ENCODE results near the gene NDUFV2. TPM values are rescaled to one million over a fixed set of nuclear protein-coding genes. Genes with fewer than 3 reads are reported as not detected.
A peak's percentile ranks its signal among the peaks of the same experiment; 100 is the strongest.

Gene NDUFV2
- polyA plus RNA-seq, 3 donors: 55.4 to 184 (median 162) TPM

DNA sequence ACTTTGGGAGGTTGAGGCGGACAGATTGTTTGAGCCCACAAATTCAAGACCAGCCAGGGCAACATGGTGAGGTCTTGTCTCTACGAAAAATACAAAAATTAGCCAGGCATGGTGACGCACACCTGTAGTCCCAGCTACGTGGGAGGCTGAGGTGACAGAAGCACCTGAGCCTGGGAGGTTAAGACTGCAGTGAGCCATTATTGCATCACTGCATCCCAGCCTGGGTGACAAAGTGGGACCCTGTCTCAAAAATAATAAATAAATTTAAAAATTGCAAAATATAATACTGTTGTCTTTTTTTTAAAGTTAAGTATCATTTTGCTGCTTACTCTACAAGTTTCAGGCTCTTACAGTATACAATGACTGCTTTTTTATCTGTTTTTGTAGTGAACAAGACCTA lies 30.1 kb downstream of the NDUFV2 start:
- no peak overlapping the region for H2AFZ ChIP-seq (ENCODE audit: insufficient read depth, low read depth, low read length, poor library complexity, severe bottlenecking)
- peaks cover 62 to 72% of the 10 kb centered on the region in 2 donors for H3K36me3 ChIP-seq (replicated peaks in 1 of 2; ENCODE audit: control insufficient read depth in 1 of 2, insufficient read depth in 2 of 2, low read length in 2 of 2)
- Mint-ChIP-seq H3K4me1 (peaks cover 9% of the 10 kb centered on the region), H3K27ac (peak overlapping the region in 1 of 7 donors; percentile 2), H3K9me3 (no peaks in the 10 kb centered on the region), H3K4me3 (no peak overlapping the region), H3K27me3 (ENCODE audit: low read depth in 3 of 3) (no peaks in the 10 kb centered on the region), H3K36me3 (peaks cover 50 to 54% of the 10 kb centered on the region in 2 donors)
- no peaks in the 10 kb centered on the region for H3K27me3 ChIP-seq (ENCODE audit: control insufficient read depth in 2 of 2, insufficient read depth in 2 of 2, low read length in 2 of 2)
- peaks cover 10 to 12% of the 10 kb centered on the region in 2 donors for H3K4me1 ChIP-seq (ENCODE audit: control insufficient read depth in 1 of 2, insufficient read depth in 2 of 2, low read length in 2 of 2)
- intact Hi-C loops (cut with micrococcal nuclease): no loop called here
- no peak overlapping the region for H3K4me2 ChIP-seq (replicated peaks; ENCODE audit: extremely low read depth, low read length, poor library complexity, severe bottlenecking)
- DNase-seq: no peak
- WGBS (ENCODE audit: insufficient coverage): 100% methylated on average over 3 of the region's 4 CpGs
- TF ChIP-seq, protein P1, sequence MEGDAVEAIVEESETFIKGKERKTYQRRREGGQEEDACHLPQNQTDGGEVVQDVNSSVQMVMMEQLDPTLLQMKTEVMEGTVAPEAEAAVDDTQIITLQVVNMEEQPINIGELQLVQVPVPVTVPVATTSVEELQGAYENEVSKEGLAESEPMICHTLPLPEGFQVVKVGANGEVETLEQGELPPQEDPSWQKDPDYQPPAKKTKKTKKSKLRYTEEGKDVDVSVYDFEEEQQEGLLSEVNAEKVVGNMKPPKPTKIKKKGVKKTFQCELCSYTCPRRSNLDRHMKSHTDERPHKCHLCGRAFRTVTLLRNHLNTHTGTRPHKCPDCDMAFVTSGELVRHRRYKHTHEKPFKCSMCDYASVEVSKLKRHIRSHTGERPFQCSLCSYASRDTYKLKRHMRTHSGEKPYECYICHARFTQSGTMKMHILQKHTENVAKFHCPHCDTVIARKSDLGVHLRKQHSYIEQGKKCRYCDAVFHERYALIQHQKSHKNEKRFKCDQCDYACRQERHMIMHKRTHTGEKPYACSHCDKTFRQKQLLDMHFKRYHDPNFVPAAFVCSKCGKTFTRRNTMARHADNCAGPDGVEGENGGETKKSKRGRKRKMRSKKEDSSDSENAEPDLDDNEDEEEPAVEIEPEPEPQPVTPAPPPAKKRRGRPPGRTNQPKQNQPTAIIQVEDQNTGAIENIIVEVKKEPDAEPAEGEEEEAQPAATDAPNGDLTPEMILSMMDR (IDR thresholded peaks at IDR 0.05): no peak
- H4K20me1 ChIP-seq (ENCODE audit: insufficient read depth, low read length): peaks cover 23% of the 10 kb centered on the region
- H3K27ac ChIP-seq (ENCODE audit: low read depth in 1 of 2, low read length in 2 of 2): no peak overlapping the region
- H3K9me3 ChIP-seq (replicated peaks in 1 of 2; ENCODE audit: control insufficient read depth in 1 of 2, insufficient read depth in 1 of 2, low read length in 2 of 2): no peaks in the 10 kb centered on the region
- peaks cover 59% of the 10 kb centered on the region for H3K79me2 ChIP-seq (ENCODE audit: insufficient read depth, low read length)
- H3K4me3 ChIP-seq (replicated peaks in 1 of 3; ENCODE audit: low read depth in 2 of 3, low read length in 3 of 3): no peak overlapping the region
- H3K9ac ChIP-seq (ENCODE audit: insufficient read depth, low read length, poor library complexity, severe bottlenecking): no peak overlapping the region

DNA sequence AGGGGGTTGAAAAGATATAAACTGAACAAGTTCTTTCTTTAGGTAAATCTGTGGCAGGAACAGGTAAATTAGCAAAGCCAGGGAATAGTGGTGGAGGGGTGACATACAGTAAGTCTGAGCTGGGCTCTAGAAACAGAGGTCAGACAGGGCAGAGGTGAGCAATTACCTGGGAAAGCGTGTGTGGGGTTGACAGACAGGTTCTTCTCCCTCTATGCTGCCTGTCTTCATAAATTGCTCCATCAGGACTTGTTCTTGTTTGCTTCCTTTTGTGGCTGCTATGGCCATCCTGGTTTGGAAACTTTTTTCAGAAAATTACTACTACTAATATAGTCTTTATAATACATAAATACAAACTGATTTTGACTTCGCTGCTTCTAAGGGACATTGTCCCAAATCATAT lies 30.7 kb downstream of the NDUFV2 start:
- Mint-ChIP-seq H3K27me3 (ENCODE audit: low read depth in 3 of 3) (no peaks in the 10 kb centered on the region), H3K4me1 (peaks cover 14% of the 10 kb centered on the region), H3K27ac (peak overlapping the region in 3 of 7 donors; percentile 31 to 70 (median 55)), H3K4me3 (no peak overlapping the region), H3K36me3 (peaks cover 46 to 49% of the 10 kb centered on the region in 2 donors), H3K9me3 (no peaks in the 10 kb centered on the region)
- Histone ChIP-seq H3K9me3 (replicated peaks in 1 of 2; ENCODE audit: control insufficient read depth in 1 of 2, insufficient read depth in 1 of 2, low read length in 2 of 2) (no peaks in the 10 kb centered on the region), H4K20me1 (ENCODE audit: insufficient read depth, low read length) (peaks cover 27% of the 10 kb centered on the region), H3K4me1 (ENCODE audit: control insufficient read depth in 1 of 2, insufficient read depth in 2 of 2, low read length in 2 of 2) (peaks cover 14 to 17% of the 10 kb centered on the region in 2 donors), H2AFZ (ENCODE audit: insufficient read depth, low read depth, low read length, poor library complexity, severe bottlenecking) (no peak overlapping the region), H3K27ac (ENCODE audit: low read depth in 1 of 2, low read length in 2 of 2) (peak overlapping the region in 1 of 2 donors; percentile 35), H3K36me3 (replicated peaks in 1 of 2; ENCODE audit: control insufficient read depth in 1 of 2, insufficient read depth in 2 of 2, low read length in 2 of 2) (peaks cover 56 to 66% of the 10 kb centered on the region in 2 donors), H3K79me2 (ENCODE audit: insufficient read depth, low read length) (peaks cover 60% of the 10 kb centered on the region), H3K27me3 (ENCODE audit: control insufficient read depth in 2 of 2, insufficient read depth in 2 of 2, low read length in 2 of 2) (no peaks in the 10 kb centered on the region), H3K4me3 (replicated peaks in 1 of 3; ENCODE audit: low read depth in 2 of 3, low read length in 3 of 3) (no peak overlapping the region), H3K9ac (ENCODE audit: insufficient read depth, low read length, poor library complexity, severe bottlenecking) (no peak overlapping the region), H3K4me2 (replicated peaks; ENCODE audit: extremely low read depth, low read length, poor library complexity, severe bottlenecking) (no peak overlapping the region)
- intact Hi-C loops (cut with micrococcal nuclease): no loop called here
- no peak for DNase-seq
- TF ChIP-seq, protein P1 (IDR thresholded peaks at IDR 0.05): no peak
- 100% methylated on average over 1 of the region's 2 CpGs for WGBS (ENCODE audit: insufficient coverage)
